ENCODE measurements around the gene ME1.

- no peak for TF ChIP-seq CTCF (IDR thresholded peaks at IDR 0.05)
- TF ChIP-seq POLR2AphosphoS5 (IDR thresholded peaks at IDR 0.05): no peak
- TF ChIP-seq EP300 (IDR thresholded peaks at IDR 0.05): no peak
These were observed 236.9 kb downstream of the ME1 start for GRCh38 chr6:83193747-83194566.

Data from sigmoid colon (tissue), 4 donors.